ENCODE measurements around the gene RARG.

Gene RARG

DNA sequence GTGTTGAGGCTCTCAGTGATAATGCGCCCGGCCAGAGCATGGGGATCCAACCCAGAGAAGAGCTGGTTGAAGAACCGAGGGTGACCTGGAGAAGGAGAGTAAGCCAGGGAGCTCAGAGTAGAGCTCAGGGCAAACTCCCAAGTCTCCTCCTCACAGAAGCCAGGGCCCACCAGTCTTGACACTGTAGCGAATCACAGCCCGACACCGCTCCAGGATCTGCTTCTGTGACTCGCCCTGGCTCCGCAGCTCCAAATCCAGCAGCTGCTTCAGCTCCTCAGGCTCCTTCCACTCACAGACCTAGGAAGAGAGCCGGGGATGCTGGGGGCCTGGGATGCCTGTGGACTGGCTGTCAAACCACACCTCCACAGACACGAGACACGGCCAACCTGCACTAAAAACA, 59.7 kb downstream of the RARG start:
- H2AFZ ChIP-seq (ENCODE audit: low read length): no peak overlapping the region
- no peaks in the 10 kb centered on the region for H3K27me3 ChIP-seq (ENCODE audit: insufficient read depth, low read length, poor library complexity, severe bottlenecking)
- no peak overlapping the region for H3K9ac ChIP-seq (ENCODE audit: low read depth, low read length, poor library complexity, severe bottlenecking)
- H3K4me1 ChIP-seq (ENCODE audit: insufficient read depth, low read length, poor library complexity, severe bottlenecking): no peaks in the 10 kb centered on the region
- no peaks in the 10 kb centered on the region for H3K79me2 ChIP-seq (ENCODE audit: insufficient read depth, low read length)
- TF ChIP-seq, protein P1, sequence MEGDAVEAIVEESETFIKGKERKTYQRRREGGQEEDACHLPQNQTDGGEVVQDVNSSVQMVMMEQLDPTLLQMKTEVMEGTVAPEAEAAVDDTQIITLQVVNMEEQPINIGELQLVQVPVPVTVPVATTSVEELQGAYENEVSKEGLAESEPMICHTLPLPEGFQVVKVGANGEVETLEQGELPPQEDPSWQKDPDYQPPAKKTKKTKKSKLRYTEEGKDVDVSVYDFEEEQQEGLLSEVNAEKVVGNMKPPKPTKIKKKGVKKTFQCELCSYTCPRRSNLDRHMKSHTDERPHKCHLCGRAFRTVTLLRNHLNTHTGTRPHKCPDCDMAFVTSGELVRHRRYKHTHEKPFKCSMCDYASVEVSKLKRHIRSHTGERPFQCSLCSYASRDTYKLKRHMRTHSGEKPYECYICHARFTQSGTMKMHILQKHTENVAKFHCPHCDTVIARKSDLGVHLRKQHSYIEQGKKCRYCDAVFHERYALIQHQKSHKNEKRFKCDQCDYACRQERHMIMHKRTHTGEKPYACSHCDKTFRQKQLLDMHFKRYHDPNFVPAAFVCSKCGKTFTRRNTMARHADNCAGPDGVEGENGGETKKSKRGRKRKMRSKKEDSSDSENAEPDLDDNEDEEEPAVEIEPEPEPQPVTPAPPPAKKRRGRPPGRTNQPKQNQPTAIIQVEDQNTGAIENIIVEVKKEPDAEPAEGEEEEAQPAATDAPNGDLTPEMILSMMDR (conservative IDR thresholded peaks at IDR 0.05; ENCODE audit: low read length): no peak
- no peak for TF ChIP-seq EZH2phosphoT487 (IDR thresholded peaks at IDR 0.05; ENCODE audit: borderline replicate concordance)
- H3K9me3 ChIP-seq (ENCODE audit: insufficient read depth, low read depth, low read length): no peaks in the 10 kb centered on the region
- H3K9me2 ChIP-seq (replicated peaks; ENCODE audit: low read depth, low read length): no peaks in the 10 kb centered on the region
- no peaks in the 10 kb centered on the region for H3F3A ChIP-seq (ENCODE audit: low read depth)
- no peak overlapping the region for H3K4me2 ChIP-seq (ENCODE audit: low read depth, low read length, poor library complexity, severe bottlenecking)
- no peaks in the 10 kb centered on the region for H3K36me3 ChIP-seq (ENCODE audit: insufficient read depth, low read length)
- no peak overlapping the region for H3K4me3 ChIP-seq (ENCODE audit: low read length, poor library complexity, severe bottlenecking)
- H4K20me1 ChIP-seq (ENCODE audit: insufficient read depth, low read length, poor library complexity, severe bottlenecking): no peaks in the 10 kb centered on the region

DNA sequence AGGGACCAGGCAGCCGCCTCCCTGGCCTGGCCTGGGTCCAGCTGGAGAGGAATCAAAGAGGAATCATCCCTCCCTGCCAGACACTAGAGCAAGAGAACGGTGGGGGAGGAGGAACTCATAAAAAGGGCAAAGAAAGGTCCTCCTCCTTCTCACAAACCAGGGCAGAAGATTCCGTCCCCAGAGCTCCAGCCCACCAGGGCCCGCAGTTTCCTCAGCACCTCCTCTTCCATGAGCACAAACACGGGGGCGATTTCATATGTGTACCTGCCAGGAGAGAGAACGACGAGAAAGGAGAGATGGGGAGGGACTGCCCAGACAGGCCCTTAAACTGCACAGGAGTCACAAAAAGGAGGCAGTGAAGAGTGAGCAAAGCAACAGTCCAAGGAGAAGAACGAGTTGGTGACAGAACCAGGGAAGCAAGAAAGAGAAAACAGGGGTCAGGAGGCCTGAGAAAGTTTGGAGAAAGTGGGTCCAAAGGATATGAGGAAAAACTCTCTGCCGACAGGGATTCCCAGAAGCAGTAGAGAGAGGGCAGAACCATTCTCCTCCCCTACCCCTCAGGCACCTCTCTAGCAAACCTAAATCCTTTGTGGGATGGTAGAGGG, 60.2 kb downstream of the RARG start:
- Histone ChIP-seq H3K27me3 (ENCODE audit: insufficient read depth, low read length, poor library complexity, severe bottlenecking) (no peaks in the 10 kb centered on the region), H3K36me3 (ENCODE audit: insufficient read depth, low read length) (no peaks in the 10 kb centered on the region), H3F3A (ENCODE audit: low read depth) (no peaks in the 10 kb centered on the region), H3K79me2 (ENCODE audit: insufficient read depth, low read length) (no peaks in the 10 kb centered on the region), H3K9me3 (ENCODE audit: insufficient read depth, low read depth, low read length) (no peaks in the 10 kb centered on the region), H3K4me2 (ENCODE audit: low read depth, low read length, poor library complexity, severe bottlenecking) (no peak overlapping the region), H3K4me3 (ENCODE audit: low read length, poor library complexity, severe bottlenecking) (no peak overlapping the region), H3K9ac (ENCODE audit: low read depth, low read length, poor library complexity, severe bottlenecking) (no peak overlapping the region), H2AFZ (ENCODE audit: low read length) (no peak overlapping the region), H3K4me1 (ENCODE audit: insufficient read depth, low read length, poor library complexity, severe bottlenecking) (no peaks in the 10 kb centered on the region), H4K20me1 (ENCODE audit: insufficient read depth, low read length, poor library complexity, severe bottlenecking) (no peaks in the 10 kb centered on the region), H3K9me2 (replicated peaks; ENCODE audit: low read depth, low read length) (no peaks in the 10 kb centered on the region)
- no peak for TF ChIP-seq EZH2phosphoT487 (IDR thresholded peaks at IDR 0.05; ENCODE audit: borderline replicate concordance)
- TF ChIP-seq, protein P1 (conservative IDR thresholded peaks at IDR 0.05; ENCODE audit: low read length): no peak

DNA sequence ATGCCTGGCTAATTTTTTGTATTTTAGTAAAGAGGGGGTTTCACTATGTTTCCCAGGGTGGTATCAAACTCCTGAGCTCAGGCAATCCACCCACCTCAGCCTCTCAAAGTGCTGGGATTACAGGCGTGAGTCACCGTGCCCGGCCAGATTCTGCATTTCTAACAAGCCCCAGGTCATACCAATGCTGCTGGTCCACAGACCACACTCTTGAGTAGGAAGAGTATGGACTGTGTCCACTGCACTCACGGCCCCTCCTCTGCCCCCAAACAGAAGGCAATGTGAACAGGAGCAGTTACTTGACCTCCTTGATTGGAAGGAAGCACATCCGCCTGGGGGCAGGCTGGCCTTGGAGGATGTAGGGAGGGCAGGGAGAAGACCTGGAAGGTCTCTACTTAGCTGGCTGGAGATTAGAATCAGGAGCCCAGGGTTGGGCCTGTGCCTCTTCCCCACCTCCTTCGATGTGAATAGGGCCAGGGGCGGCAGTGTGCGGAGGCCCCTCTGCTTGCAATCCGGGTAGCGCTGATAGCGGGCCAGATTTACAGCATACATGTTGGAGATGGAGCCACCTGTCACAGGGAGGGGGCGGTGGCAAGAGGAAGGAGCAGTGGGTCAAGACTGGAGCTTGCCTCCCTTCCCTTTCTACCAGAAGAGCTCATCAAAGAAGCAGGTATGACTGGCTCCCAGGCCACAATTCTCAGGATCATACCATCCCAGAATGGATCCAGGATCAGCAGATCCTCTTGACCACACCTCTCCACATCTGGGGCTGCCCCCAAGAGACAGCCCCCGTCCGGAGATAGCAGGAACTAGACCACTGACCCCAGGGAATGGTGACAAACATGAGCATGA, 60.9 kb downstream of the RARG start:
- no peaks in the 10 kb centered on the region for H3K79me2 ChIP-seq (ENCODE audit: insufficient read depth, low read length)
- H3K27me3 ChIP-seq (ENCODE audit: insufficient read depth, low read length, poor library complexity, severe bottlenecking): no peaks in the 10 kb centered on the region
- H2AFZ ChIP-seq (ENCODE audit: low read length): no peak overlapping the region
- no peaks in the 10 kb centered on the region for H4K20me1 ChIP-seq (ENCODE audit: insufficient read depth, low read length, poor library complexity, severe bottlenecking)
- H3K36me3 ChIP-seq (ENCODE audit: insufficient read depth, low read length): no peaks in the 10 kb centered on the region
- TF ChIP-seq, protein P1 (conservative IDR thresholded peaks at IDR 0.05; ENCODE audit: low read length): no peak
- no peak for TF ChIP-seq EZH2phosphoT487 (IDR thresholded peaks at IDR 0.05; ENCODE audit: borderline replicate concordance)
- H3K9ac ChIP-seq (ENCODE audit: low read depth, low read length, poor library complexity, severe bottlenecking): no peak overlapping the region
- H3K4me1 ChIP-seq (ENCODE audit: insufficient read depth, low read length, poor library complexity, severe bottlenecking): no peaks in the 10 kb centered on the region
- no peaks in the 10 kb centered on the region for H3K9me2 ChIP-seq (replicated peaks; ENCODE audit: low read depth, low read length)
- no peak overlapping the region for H3K4me2 ChIP-seq (ENCODE audit: low read depth, low read length, poor library complexity, severe bottlenecking)
- H3F3A ChIP-seq (ENCODE audit: low read depth): no peaks in the 10 kb centered on the region
- H3K4me3 ChIP-seq (ENCODE audit: low read length, poor library complexity, severe bottlenecking): no peak overlapping the region
- H3K9me3 ChIP-seq (ENCODE audit: insufficient read depth, low read depth, low read length): no peaks in the 10 kb centered on the region

Measured in Loucy (cell line).